Measurements from ENCODE around the gene GSN. TPM values are rescaled to one million over a fixed set of nuclear protein-coding genes. Genes with fewer than 3 reads are reported as not detected.

Gene GSN
- total and polyA plus RNA-seq, 2 of the 8 experiments (the other 6 are each of a cell fraction or from before 2014, with no cell fraction given), result 52.3 to 94.5 TPM

GRCh38 chr9:121274851-121275250, 6.9 kb downstream of the GSN start:
- no peak overlapping the region for H2BK15ac ChIP-seq (ENCODE audit: low read length)
- no peak overlapping the region for H3K18ac ChIP-seq (ENCODE audit: extremely low read depth, low read length)
- H3K23ac ChIP-seq (ENCODE audit: insufficient read length), result no peak overlapping the region
- FAIRE-seq (no peak), DNase-seq (ENCODE audit: low read depth in 1 of 2, low spot score in 2 of 2) (no peak)
- no peak overlapping the region for H3K4ac ChIP-seq (replicated peaks; ENCODE audit: insufficient read length, low read depth, low read length)
- no peak overlapping the region for H2BK120ac ChIP-seq (replicated peaks; ENCODE audit: low read depth, low read length)
- H3K36me3 ChIP-seq (ENCODE audit: control insufficient read depth in 2 of 4, insufficient read depth in 4 of 4, low read length in 3 of 4), result no peaks in the 10 kb centered on the region
- H3K9ac ChIP-seq (replicated peaks in 1 of 4; ENCODE audit: extremely low read depth in 1 of 4, low read depth in 3 of 4, low read length in 3 of 4), result no peak overlapping the region
- H3K14ac ChIP-seq (ENCODE audit: insufficient read length), result no peak overlapping the region
- H3K4me3 ChIP-seq (ENCODE audit: extremely low read depth in 1 of 4, insufficient read depth in 2 of 4, low read depth in 3 of 4, low read length in 4 of 4), result no peak overlapping the region
- CTCF ChIA-PET (ENCODE audit: partially characterized antibody), result interaction anchor here (1.0 to 2.3 kb wide), 4 partner anchors 13 to 215 kb away, joined by 3 to 5 read pairs (median 3); no protein-coding TSS in a partner anchor
- H3K27ac ChIP-seq (ENCODE audit: low read depth, low read length), result no peak overlapping the region
- H3K27me3 ChIP-seq (replicated peaks in 1 of 4; ENCODE audit: control insufficient read depth in 3 of 4, extremely low read depth in 1 of 4, insufficient read depth in 3 of 4, low read length in 3 of 4), result peaks cover 0 to 13% (median 10%) of the 10 kb centered on the region in 4 experiments; a peak in 6 of 7 replicates
- H3K4me1 ChIP-seq (replicated peaks in 1 of 4; ENCODE audit: control insufficient read depth in 3 of 4, insufficient read depth in 4 of 4, low read length in 3 of 4), result peaks cover 2 to 10% (median 4%) of the 10 kb centered on the region in 4 experiments; a peak in 5 of 7 replicates
- TF ChIP-seq RBBP5 (IDR thresholded peaks at IDR 0.05; ENCODE audit: borderline replicate concordance, low read depth, low read length) (no peak), KDM4A (IDR thresholded peaks at IDR 0.05; ENCODE audit: low read depth, low read length, severe bottlenecking) (no peak), RNF2 (IDR thresholded peaks at IDR 0.05; ENCODE audit: borderline replicate concordance, low read depth, low read length, missing control alignments, poor library complexity, severe bottlenecking) (no peak), SRF (IDR thresholded peaks at IDR 0.05; ENCODE audit: low read depth, low read length) (no peak), HDAC2 (IDR thresholded peaks at IDR 0.05; ENCODE audit: borderline replicate concordance in 1 of 2, low read depth in 2 of 2, low read length in 2 of 2) (no peak), EGR1 (IDR thresholded peaks at IDR 0.05; ENCODE audit: borderline replicate concordance, low read depth, low read length) (no peak)
- H2BK12ac ChIP-seq (ENCODE audit: low read depth, low read length), result no peak overlapping the region
- no peak overlapping the region for H4K91ac ChIP-seq (replicated peaks; ENCODE audit: insufficient read length, low read length)
- H4K5ac ChIP-seq (ENCODE audit: insufficient read length, low read depth, low read length), result no peak overlapping the region
- H3K79me1 ChIP-seq (ENCODE audit: low read depth, low read length), result no peaks in the 10 kb centered on the region
- no peak overlapping the region for H3K56ac ChIP-seq (replicated peaks; ENCODE audit: insufficient read length, low read depth, low read length)
- H3K23me2 ChIP-seq (ENCODE audit: low read depth, low read length), result no peaks in the 10 kb centered on the region
- no peak overlapping the region for H2BK20ac ChIP-seq (ENCODE audit: low read length)
- no peak overlapping the region for H3K4me2 ChIP-seq (ENCODE audit: insufficient read depth in 1 of 2, low read depth in 2 of 2, low read length in 2 of 2)
- peaks cover 0 to 2% of the 10 kb centered on the region in 2 experiments for H4K20me1 ChIP-seq (replicated peaks in 1 of 2; ENCODE audit: control insufficient read depth in 1 of 2, insufficient read depth in 2 of 2, low read length in 2 of 2)
- H2AFZ ChIP-seq (ENCODE audit: low read length), result no peak overlapping the region
- no peak overlapping the region for H4K8ac ChIP-seq (ENCODE audit: extremely low read depth, insufficient read depth, low read length)
- no peaks in the 10 kb centered on the region for H3K9me3 ChIP-seq (ENCODE audit: insufficient read depth in 2 of 2, low read depth in 1 of 2, low read length in 1 of 2)
- H3K79me2 ChIP-seq (ENCODE audit: control insufficient read depth in 1 of 2, insufficient read depth in 2 of 2, low read length in 2 of 2), result peaks cover 0 to 5% of the 10 kb centered on the region in 2 experiments; a peak in 1 of 4 replicates
- H2AK5ac ChIP-seq (ENCODE audit: low read depth, low read length), result no peak overlapping the region
- POLR2A ChIA-PET (ENCODE audit: partially characterized antibody), result interaction anchor here (1.1 to 1.3 kb wide), 2 partner anchors 24 kb away, joined by 3 to 7 read pairs; no protein-coding TSS in a partner anchor
- 93% methylated on average over 4 of the region's 4 CpGs; no CpG with 5 or more reads in 1 of the 2 experiments for WGBS, 2 experiments (ENCODE audit: extremely low coverage in 1 of 2, insufficient coverage in 1 of 2, insufficient read length in 1 of 2, insufficient replicate concordance in 2 of 2, low coverage in 1 of 2, low lambda C conversion rate in 2 of 2, missing lambda C conversion rate in 1 of 2)
- H2BK5ac ChIP-seq (ENCODE audit: low read depth, low read length), result no peak overlapping the region

Data from H1 (cell line).